H1 (cell line): Measurements from ENCODE around the gene DBNDD1. TPM values are rescaled to one million over a fixed set of nuclear protein-coding genes. Genes with fewer than 3 reads are reported as not detected.

Source experiments
- CTCF ChIA-PET: fragments of 300-600 bp; sonication (Branson Sonifier 250); formaldehyde crosslinking; loops from one replicate; lab custom pipeline; 2021; ENCODE audit not compliant: partially characterized antibody; lab: Charles Lee
- POLR2A ChIA-PET: fragments of 300-600 bp; sonication (Branson Sonifier 250); formaldehyde crosslinking; loops from one replicate; lab custom pipeline; 2021; ENCODE audit warnings: inconsistent platforms; ENCODE audit not compliant: partially characterized antibody; lab: Charles Lee
- DNase-seq, 2 experiments: peaks; one replicate each; pipeline versions ENCODE4 v3.0.0 to v3.0.0-alpha.2; 2010 to 2022; ENCODE audit warnings: low spot score in 2 of 2, low read depth in 1 of 2, mixed read lengths in 1 of 2
- FAIRE-seq: peaks from 2 replicates; lab custom pipeline; 2011; peaks lifted over from hg19 to GRCh38; lab: Jason Lieb, UNC
- H2AFZ ChIP-seq: 2 replicates; pipeline ENCODE4 v1.8.1; 2012; ENCODE audit warnings: low read length, inconsistent platforms
- H2AK5ac ChIP-seq: 2 replicates; pipeline ENCODE4 v1.6.1; 2013; ENCODE audit warnings: low read depth, low read length
- H2BK120ac ChIP-seq: replicated peaks from 2 replicates; pipeline ENCODE3; 2013; ENCODE audit warnings: low read depth, low read length, inconsistent platforms
- H2BK12ac ChIP-seq: 2 replicates; pipeline ENCODE4 v1.6.1; 2013; ENCODE audit warnings: low read depth, low read length
- H2BK15ac ChIP-seq: 2 replicates; pipeline ENCODE4 v1.6.1; 2013; ENCODE audit warnings: low read length
- H2BK20ac ChIP-seq: 2 replicates; pipeline ENCODE4 v1.6.1; 2013; ENCODE audit warnings: low read length
- H2BK5ac ChIP-seq: 2 replicates; pipeline ENCODE4 v1.6.1; 2013; ENCODE audit warnings: low read depth, low read length
- H3K14ac ChIP-seq: 2 replicates; pipeline ENCODE4 v1.6.1; 2013; ENCODE audit warnings: inconsistent platforms; ENCODE audit not compliant: insufficient read length
- H3K18ac ChIP-seq: 2 replicates; pipeline ENCODE4 v1.6.1; 2013; ENCODE audit warnings: low read length; ENCODE audit errors: extremely low read depth
- H3K23ac ChIP-seq: 2 replicates; pipeline ENCODE4 v1.6.1; 2013; ENCODE audit warnings: inconsistent platforms; ENCODE audit not compliant: insufficient read length
- H3K23me2 ChIP-seq: 2 replicates; pipeline ENCODE4 v1.6.1; 2013; ENCODE audit warnings: low read depth, low read length
- H3K27ac ChIP-seq: 2 replicates; pipeline ENCODE4 v1.6.1; 2011; ENCODE audit warnings: low read depth, low read length, inconsistent platforms
- H3K27me3 ChIP-seq, 4 experiments: replicated peaks in 1 of 4; 1 replicate in 1 of 4; 2 replicates in 3 of 4; pipeline versions ENCODE4 v1.6.1 to v1.8.1; 2011 to 2013; ENCODE audit warnings: low read length in 3 of 4, mild to moderate bottlenecking in 3 of 4, inconsistent platforms in 2 of 4, mixed read lengths in 2 of 4, moderate library complexity in 1 of 4; ENCODE audit not compliant: control insufficient read depth in 3 of 4, insufficient read depth in 3 of 4; ENCODE audit errors: extremely low read depth in 1 of 4
- H3K36me3 ChIP-seq, 4 experiments: 2 replicates each; pipeline versions ENCODE4 v1.6.1 to v1.8.1; 2011 to 2013; ENCODE audit warnings: mild to moderate bottlenecking in 4 of 4, low read length in 3 of 4, moderate library complexity in 2 of 4, control low read depth in 1 of 4, inconsistent platforms in 1 of 4; ENCODE audit not compliant: insufficient read depth in 4 of 4, control insufficient read depth in 2 of 4
- H3K4ac ChIP-seq: replicated peaks from 2 replicates; pipeline ENCODE3; 2013; ENCODE audit warnings: low read length, low read depth, mixed read lengths, inconsistent platforms; ENCODE audit not compliant: insufficient read length
- H3K4me1 ChIP-seq, 4 experiments: replicated peaks in 1 of 4; 1 replicate in 1 of 4; 2 replicates in 3 of 4; pipeline versions ENCODE4 v1.6.1 to v1.8.1; 2011 to 2013; ENCODE audit warnings: low read length in 3 of 4, inconsistent platforms in 2 of 4, mixed read lengths in 1 of 4; ENCODE audit not compliant: insufficient read depth in 4 of 4, control insufficient read depth in 3 of 4
- H3K4me2 ChIP-seq, 2 experiments: 2 replicates each; pipeline versions ENCODE4 v1.6.1 to v1.8.1; 2011 to 2013; ENCODE audit warnings: low read depth in 2 of 2, low read length in 2 of 2, control low read depth in 1 of 2, inconsistent platforms in 1 of 2, mild to moderate bottlenecking in 1 of 2; ENCODE audit not compliant: insufficient read depth in 1 of 2
- H3K4me3 ChIP-seq, 4 experiments: fragments of 200-600, 300-600 bp in 1 of 4; sonication (generic), shearing (Covaris generic), sonication (Bioruptor Twin) in 1 of 4; 2 replicates each; pipeline versions ENCODE4 v1.5.1 to v1.8.1; 2011 to 2016; ENCODE audit warnings: low read length in 4 of 4, low read depth in 3 of 4, control low read depth in 2 of 4, inconsistent platforms in 2 of 4, mild to moderate bottlenecking in 2 of 4, mixed read lengths in 1 of 4, moderate library complexity in 1 of 4; ENCODE audit not compliant: insufficient read depth in 2 of 4; ENCODE audit errors: extremely low read depth in 1 of 4
- H3K56ac ChIP-seq: replicated peaks from 2 replicates; pipeline ENCODE3; 2013; ENCODE audit warnings: low read depth, mild to moderate bottlenecking, mixed read lengths, low read length, inconsistent platforms; ENCODE audit not compliant: insufficient read length
- H3K79me1 ChIP-seq: 2 replicates; pipeline ENCODE4 v1.6.1; 2013; ENCODE audit warnings: low read depth, low read length, control low read depth
- H3K79me2 ChIP-seq, 2 experiments: 2 replicates each; pipeline versions ENCODE4 v1.6.1 to v1.8.1; 2012 to 2013; ENCODE audit warnings: low read length in 2 of 2, mild to moderate bottlenecking in 2 of 2, inconsistent platforms in 1 of 2; ENCODE audit not compliant: insufficient read depth in 2 of 2, control insufficient read depth in 1 of 2
- H3K9ac ChIP-seq, 4 experiments: replicated peaks in 1 of 4; 1 replicate in 1 of 4; 2 replicates in 3 of 4; pipeline versions ENCODE4 v1.6.1 to v1.8.1; 2011 to 2013; ENCODE audit warnings: low read depth in 3 of 4, low read length in 3 of 4, control low read depth in 2 of 4, mild to moderate bottlenecking in 2 of 4, moderate library complexity in 2 of 4, inconsistent platforms in 1 of 4; ENCODE audit errors: extremely low read depth in 1 of 4
- H3K9me3 ChIP-seq, 2 experiments: 2 replicates each; pipeline versions ENCODE4 v1.6.1 to v1.8.1; 2012 to 2013; ENCODE audit warnings: mild to moderate bottlenecking in 2 of 2, moderate library complexity in 2 of 2, control low read depth in 1 of 2, inconsistent platforms in 1 of 2, low read depth in 1 of 2, low read length in 1 of 2, mixed read lengths in 1 of 2; ENCODE audit not compliant: insufficient read depth in 2 of 2
- H4K20me1 ChIP-seq, 2 experiments: replicated peaks in 1 of 2; 2 replicates each; pipeline versions ENCODE3 to v1.8.1; 2011 to 2013; ENCODE audit warnings: inconsistent platforms in 2 of 2, low read length in 2 of 2, mild to moderate bottlenecking in 1 of 2; ENCODE audit not compliant: insufficient read depth in 2 of 2, control insufficient read depth in 1 of 2
- H4K5ac ChIP-seq: 2 replicates; pipeline ENCODE4 v1.6.1; 2013; ENCODE audit warnings: low read length, low read depth, mixed read lengths, inconsistent platforms; ENCODE audit not compliant: insufficient read length
- H4K8ac ChIP-seq: 2 replicates; pipeline ENCODE4 v1.8.0; 2013; ENCODE audit warnings: mild to moderate bottlenecking, moderate library complexity, low read length, inconsistent platforms; ENCODE audit not compliant: insufficient read depth; ENCODE audit errors: extremely low read depth
- H4K91ac ChIP-seq: replicated peaks from 2 replicates; pipeline ENCODE3; 2013; ENCODE audit warnings: low read length, mixed read lengths, inconsistent platforms; ENCODE audit not compliant: insufficient read length
- CHD1 ChIP-seq: IDR thresholded peaks from 2 replicates; pipeline ENCODE4 v1.6.1; 2012; ENCODE audit warnings: low read depth, low read length, improper control_type of control experiment
- SIN3A ChIP-seq, 2 experiments: IDR thresholded peaks in 1 of 2; conservative IDR thresholded peaks in 1 of 2; 2 replicates each; pipeline ENCODE4 v1.6.1; 2011 to 2012; ENCODE audit warnings: low read length in 2 of 2, improper control_type of control experiment in 1 of 2, low read depth in 1 of 2, mild to moderate bottlenecking in 1 of 2
- SP2 ChIP-seq: IDR thresholded peaks from 2 replicates; pipeline ENCODE4 v1.6.1; 2012; ENCODE audit warnings: mild to moderate bottlenecking, low read length, inconsistent platforms
- TEAD4 ChIP-seq: IDR thresholded peaks from 2 replicates; pipeline ENCODE4 v1.6.1; 2012; ENCODE audit warnings: low read depth, low read length, inconsistent platforms, mixed read lengths
- WGBS, 2 experiments: shearing (Covaris generic) in 1 of 2; methylation state at CpG; one replicate each; pipeline versions ENCODE4 v1.1.6 to v1.1.7; 2013 to 2015; ENCODE audit warnings: low lambda C conversion rate in 2 of 2, mixed read lengths in 2 of 2, inconsistent platforms in 1 of 2, low coverage in 1 of 2, missing lambda C conversion rate in 1 of 2; ENCODE audit not compliant: insufficient replicate concordance in 2 of 2, insufficient coverage in 1 of 2, insufficient read length in 1 of 2; ENCODE audit errors: extremely low coverage in 1 of 2, missing lambda C conversion rate in 1 of 2; 5-methylcytosine and 5-hydroxymethylcytosine counted together
- polyA plus RNA-seq, 7 experiments: library from polyadenylated mRNA; depleted of rRNA in 3 of 7; stranded (reverse) in 5 of 7; unstranded in 2 of 7; fragments of >200 nt in 5 of 7; fragments of 200-250 nt in 2 of 7; gene quantifications; 1 replicate in 5 of 7; 2 replicates in 1 of 7; 4 replicates in 1 of 7; pipeline versions ENCODE4 v1.2.1 to v1.2.3, GENCODE V29; 2011 to 2013; ENCODE audit warnings: missing spikeins in 2 of 7, mixed read lengths in 2 of 7
- total RNA-seq: library from RNA; stranded (reverse); fragmentation: NEBNext Ultra II Directional; extraction: Animal tissue kit (Norgen Biotek cat#: 25700); gene quantifications from 2 replicates; pipeline ENCODE4 v1.2.1, GENCODE V29; 2021

DBNDD1 gene
- total and polyA plus RNA-seq, 2 of the 8 experiments (the other 6 are each of a cell fraction or from before 2014, with no cell fraction given), result 69.9 to 92.6 TPM

GRCh38 chr16:89982318-89982717, 36.9 kb downstream of the DBNDD1 start:
- Histone ChIP-seq H3K23me2 (no peaks in the 10 kb centered on the region), H2BK5ac (no peak overlapping the region), H2AFZ (no peak overlapping the region), H4K91ac (no peak overlapping the region), H2BK15ac (no peak overlapping the region), H3K9ac (no peak overlapping the region), H3K4me2 (no peak overlapping the region), H3K27ac (no peak overlapping the region), H3K56ac (no peak overlapping the region), H3K18ac (no peak overlapping the region), H4K20me1 (peaks cover 0 to 10% of the 10 kb centered on the region in 2 experiments), H3K79me2 (peaks cover 0 to 4% of the 10 kb centered on the region in 2 experiments; a peak in 1 of 4 replicates), H3K9me3 (no peaks in the 10 kb centered on the region), H4K8ac (no peak overlapping the region), H3K23ac (no peak overlapping the region), H3K36me3 (peaks cover 18 to 78% (median 51%) of the 10 kb centered on the region in 4 experiments), H3K4me3 (no peak overlapping the region), H3K4me1 (no peaks in the 10 kb centered on the region), H2BK12ac (no peak overlapping the region), H3K79me1 (peaks cover 6% of the 10 kb centered on the region), H3K14ac (no peak overlapping the region), H4K5ac (no peak overlapping the region), H2BK120ac (no peak overlapping the region), H3K27me3 (no peaks in the 10 kb centered on the region; a peak in 1 of 7 replicates), H2AK5ac (no peak overlapping the region), H2BK20ac (no peak overlapping the region), H3K4ac (no peak overlapping the region)
- WGBS, 2 experiments, result 93% methylated on average over 9 of the region's 9 CpGs; no CpG with 5 or more reads in 1 of the 2 experiments
- DNase-seq (no peak), FAIRE-seq (no peak)
- ChIA-PET POLR2A (interaction anchor here (0.7 to 1.5 kb wide), 5 partner anchors 9 to 57 kb away, joined by 3 read pairs; no protein-coding TSS in a partner anchor), CTCF (no interaction called here)
- TF ChIP-seq SIN3A (conservative IDR thresholded peaks at IDR 0.05 in 1 of 2, IDR thresholded peaks at IDR 0.05 in 1 of 2; ENCODE audit: low read depth in 1 of 2, low read length in 2 of 2) (no peak), SP2 (no peak), TEAD4 (no peak), CHD1 (no peak)
